Breast epithelium (tissue), 4 donors: ENCODE measurements around the gene KLK4. TPM values are rescaled to one million over a fixed set of nuclear protein-coding genes. Genes with fewer than 3 reads are reported as not detected.

Experiments used
- DNase-seq, 2 donors: peaks; one replicate each; pipeline ENCODE4 v3.0.0-alpha.2; 2019; ENCODE audit warnings: low spot score in 2 of 2
- H3K27ac ChIP-seq, 2 donors: fragments of 200-600 bp; sonication (generic) in 1 of 2; one replicate each; pipeline ENCODE4 v1.5.1; 2016 to 2019; ENCODE audit warnings: mild to moderate bottlenecking in 1 of 2
- H3K27me3 ChIP-seq, 2 donors: fragments of 200-600 bp; sonication (generic) in 1 of 2; one replicate each; pipeline versions ENCODE4 v1.5.1 to v1.6.0; 2017 to 2019; ENCODE audit warnings: control low read depth in 1 of 2, mild to moderate bottlenecking in 1 of 2
- H3K36me3 ChIP-seq: fragments of 200-600 bp; one replicate; pipeline ENCODE4 v1.5.1; 2019
- H3K4me1 ChIP-seq, 2 donors: fragments of 200-600 bp; sonication (generic); one replicate each; pipeline ENCODE4 v1.5.1; 2016 to 2019; ENCODE audit warnings: control low read depth in 1 of 2
- H3K4me3 ChIP-seq, 3 donors: fragments of 200-600 bp; sonication (generic); 1 replicate in 2 of 3; 2 replicates in 1 of 3; pipeline ENCODE4 v1.5.1; 2016 to 2019; ENCODE audit warnings: mild to moderate bottlenecking in 3 of 3, moderate library complexity in 2 of 3
- H3K9me3 ChIP-seq, 2 donors: fragments of 200-600 bp; sonication (generic) in 1 of 2; one replicate each; pipeline ENCODE4 v1.5.1; 2016 to 2019; ENCODE audit warnings: control low read depth in 1 of 2
- CTCF ChIP-seq, 3 donors: fragments of 450-650 bp; IDR thresholded peaks; one replicate each; pipeline ENCODE4 v1.5.1; 2016 to 2017; ENCODE audit warnings: antibody characterized with exemption in 3 of 3, mild to moderate bottlenecking in 3 of 3, moderate library complexity in 3 of 3
- POLR2A ChIP-seq: fragments of 450-650 bp; IDR thresholded peaks from one replicate; pipeline ENCODE4 v1.6.1; 2016; ENCODE audit warnings: antibody characterized with exemption, mild to moderate bottlenecking, moderate library complexity
- POLR2AphosphoS5 ChIP-seq, 3 donors: sonication (generic); formaldehyde crosslinking; IDR thresholded peaks; one replicate each; pipeline ENCODE4 v1.6.1; 2017; ENCODE audit warnings: antibody characterized with exemption in 3 of 3
- intact Hi-C: fragments of 100-400 bp; cut with DNase I; formaldehyde crosslinking; loops from one replicate; pipeline ENCODE4 v1.15.1; 2023; ENCODE audit warnings: low total_unique reads
- total RNA-seq, 3 donors: library from RNA; depleted of rRNA; stranded (reverse); fragments of >200 nt; gene quantifications; one replicate each; pipeline ENCODE4 v1.1.0, GENCODE V29; 2016

KLK4 gene
- total RNA-seq, 3 donors from 2014 or later: not detected

GRCh38 chr19:50932690-50933083 lies 21.5 kb upstream of the KLK4 start:
- TF ChIP-seq POLR2AphosphoS5 (IDR thresholded peaks at IDR 0.05) (no peak), CTCF (IDR thresholded peaks at IDR 0.05) (no peak), POLR2A (no peak)
- Histone ChIP-seq H3K4me3 (no peak overlapping the region), H3K4me1 (no peaks in the 10 kb centered on the region), H3K27me3 (peaks cover 0 to 4% of the 10 kb centered on the region in 2 donors), H3K27ac (peak overlapping the region; percentile 30 to 75), H3K36me3 (no peaks in the 10 kb centered on the region), H3K9me3 (no peaks in the 10 kb centered on the region)
- intact Hi-C loops: loop anchor here (10.0 kb wide), 1 partner anchor 82 kb away; the partner anchor contains the start of gene KLK10
- no peak for DNase-seq

- Histone ChIP-seq H3K4me3 (no peak overlapping the region), H3K9me3 (no peaks in the 10 kb centered on the region), H3K27me3 (peaks cover 0 to 4% of the 10 kb centered on the region in 2 donors), H3K36me3 (no peaks in the 10 kb centered on the region), H3K27ac (peak overlapping the region; percentile 30 to 75), H3K4me1 (no peaks in the 10 kb centered on the region)
- DNase-seq: peak in 1 of 2 donors; percentile 88
- no peak for TF ChIP-seq POLR2A
- TF ChIP-seq POLR2AphosphoS5 (IDR thresholded peaks at IDR 0.05): peak in 1 of 3 donors; percentile 67
- TF ChIP-seq CTCF (IDR thresholded peaks at IDR 0.05): no peak
- intact Hi-C loops: loop anchor here (10.0 kb wide), 1 partner anchor 83 kb away; the partner anchor contains the start of gene KLK10
Measured at GRCh38 chr19:50932018-50932689, 21.0 kb upstream of the KLK4 start.

- no peaks in the 10 kb centered on the region for H3K4me1 ChIP-seq
- peaks cover 0 to 4% of the 10 kb centered on the region in 2 donors for H3K27me3 ChIP-seq
- no peak overlapping the region for H3K27ac ChIP-seq
- H3K9me3 ChIP-seq: no peaks in the 10 kb centered on the region
- intact Hi-C loops: loop anchor here (10.0 kb wide), 1 partner anchor 84 kb away; the partner anchor contains the start of gene KLK10
- no peak overlapping the region for H3K4me3 ChIP-seq
- no peak for TF ChIP-seq POLR2AphosphoS5 (IDR thresholded peaks at IDR 0.05)
- no peak for TF ChIP-seq POLR2A
- TF ChIP-seq CTCF (IDR thresholded peaks at IDR 0.05): no peak
- DNase-seq: no peak
- H3K36me3 ChIP-seq: no peaks in the 10 kb centered on the region
Measured at GRCh38 chr19:50931023-50931422, 19.8 kb upstream of the KLK4 start.

- H3K27me3 ChIP-seq: peaks cover 0 to 4% of the 10 kb centered on the region in 2 donors
- H3K9me3 ChIP-seq: no peaks in the 10 kb centered on the region
- intact Hi-C loops: no loop called here
- no peak overlapping the region for H3K27ac ChIP-seq
- no peak for DNase-seq
- no peak for TF ChIP-seq POLR2AphosphoS5 (IDR thresholded peaks at IDR 0.05)
- TF ChIP-seq POLR2A: no peak
- no peak for TF ChIP-seq CTCF (IDR thresholded peaks at IDR 0.05)
- no peaks in the 10 kb centered on the region for H3K36me3 ChIP-seq
- H3K4me1 ChIP-seq: no peaks in the 10 kb centered on the region
- no peak overlapping the region for H3K4me3 ChIP-seq
Measured at GRCh38 chr19:50928831-50929230, 17.6 kb upstream of the KLK4 start.

- H3K27ac ChIP-seq: no peak overlapping the region
- no peak overlapping the region for H3K4me3 ChIP-seq
- intact Hi-C loops: no loop called here
- no peak for TF ChIP-seq POLR2AphosphoS5 (IDR thresholded peaks at IDR 0.05)
- TF ChIP-seq POLR2A: no peak
- no peak for TF ChIP-seq CTCF (IDR thresholded peaks at IDR 0.05)
- no peak for DNase-seq
- H3K36me3 ChIP-seq: no peaks in the 10 kb centered on the region
- peaks cover 0 to 4% of the 10 kb centered on the region in 2 donors for H3K27me3 ChIP-seq
- H3K4me1 ChIP-seq: no peaks in the 10 kb centered on the region
- H3K9me3 ChIP-seq: no peaks in the 10 kb centered on the region
Measured at GRCh38 chr19:50926144-50926543, 14.9 kb upstream of the KLK4 start.
